ENCODE measurements around the gene SRCAP. TPM values are rescaled to one million over a fixed set of nuclear protein-coding genes. Genes with fewer than 3 reads are reported as not detected.
A peak's percentile ranks its signal among the peaks of the same experiment; 100 is the strongest.

Gene SRCAP
- 10 to 100 TPM; 15.9 to 40.4 (median 30.0) TPM for total RNA-seq

- peak; percentile 87 for DNase-seq (ENCODE audit: low spot score)
- no peak for TF ChIP-seq CTCF (IDR thresholded peaks at IDR 0.05)
- peak; percentile 77 for ATAC-seq (ENCODE audit: low FRiP score)
Measured at GRCh38 chr16:30698816-30699614, at the start of gene SRCAP. Gene SRCAP, plus strand, starts transcription at chr16:30699171. Its CDS starts 1,654 bp downstream, at chr16:30700825.

GRCh38 chr16:30649725-30650368 lies 49.1 kb upstream of the SRCAP start:
- no peak for TF ChIP-seq CTCF (IDR thresholded peaks at IDR 0.05)
- DNase-seq (ENCODE audit: low spot score) (no peak), ATAC-seq (ENCODE audit: low FRiP score) (no peak)

DNA sequence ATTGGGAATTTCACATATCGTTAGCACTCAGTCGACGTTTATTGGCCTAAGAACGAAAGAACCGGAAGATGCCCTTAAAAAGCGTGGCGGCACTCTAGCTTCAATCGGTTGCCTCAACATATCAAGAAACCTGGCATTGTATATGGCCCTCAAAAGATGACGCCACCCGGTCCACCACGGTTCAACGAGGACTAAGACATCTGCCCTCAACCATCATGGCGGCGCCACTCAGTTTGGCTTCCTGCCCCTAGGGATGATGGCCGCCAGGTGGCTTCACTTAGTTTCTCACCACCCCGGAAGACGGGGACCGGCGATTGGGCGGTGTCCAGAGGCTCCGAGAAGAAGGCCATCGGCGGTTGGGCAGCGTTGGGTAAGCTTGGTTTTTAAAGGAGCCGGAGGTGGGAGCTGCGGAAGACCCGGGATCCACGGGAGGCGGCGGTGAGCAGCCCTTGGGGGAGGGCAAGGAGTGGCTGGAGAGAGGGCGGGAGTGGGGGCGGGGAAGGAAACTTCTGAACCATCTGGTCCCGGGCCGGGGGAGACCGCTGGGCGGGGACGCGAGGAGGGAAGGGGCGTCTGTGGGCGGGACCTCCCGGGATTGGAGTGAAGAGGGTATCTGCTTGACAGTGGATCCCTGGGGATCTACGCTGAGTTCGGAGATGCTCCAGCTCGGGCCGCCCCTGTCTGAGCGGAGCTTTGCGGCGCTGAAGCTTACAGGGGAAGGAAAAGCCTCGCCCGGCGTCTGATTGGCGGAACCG lies 48.4 kb upstream of the SRCAP start, which contains the start of gene PRR14:
Gene PRR14 (plus strand): TSS at position 592 of the 755 bp plus-strand sequence. CDS start 686 bp downstream, outside the sequence.
- peak; percentile 98 for DNase-seq (ENCODE audit: low spot score)
- peak in 1 of 3 donors; percentile 38 for TF ChIP-seq CTCF (IDR thresholded peaks at IDR 0.05)

GRCh38 chr16:30651124-30652004 lies 47.6 kb upstream of the SRCAP start:
- peak; percentile 64 for ATAC-seq (ENCODE audit: low FRiP score)
- peak; percentile 34 for DNase-seq (ENCODE audit: low spot score)
- peak in 1 of 3 donors; percentile 45 for TF ChIP-seq CTCF (IDR thresholded peaks at IDR 0.05)

More for the DNA sequence above, 48.4 kb upstream of the SRCAP start, which contains the start of gene PRR14:
- peak; percentile 92 for ATAC-seq (ENCODE audit: low FRiP score)

DNA sequence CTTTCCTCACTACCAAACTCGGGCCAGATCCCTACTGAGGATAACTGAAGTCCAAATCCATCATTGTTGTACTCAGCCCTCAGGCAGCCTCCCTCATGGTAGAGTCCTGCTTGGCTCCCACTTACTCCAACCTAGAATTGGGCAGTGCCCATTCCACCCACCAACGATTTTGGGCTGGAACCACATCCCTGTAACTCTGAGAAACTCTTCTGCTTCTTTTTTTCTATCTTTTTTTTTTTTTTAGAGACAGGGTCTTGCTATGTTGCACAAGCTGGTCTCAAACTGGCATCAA lies 47.0 kb upstream of the SRCAP start:
- ATAC-seq (ENCODE audit: low FRiP score) (no peak), DNase-seq (ENCODE audit: low spot score) (no peak)
- TF ChIP-seq CTCF (IDR thresholded peaks at IDR 0.05) = no peak

DNA sequence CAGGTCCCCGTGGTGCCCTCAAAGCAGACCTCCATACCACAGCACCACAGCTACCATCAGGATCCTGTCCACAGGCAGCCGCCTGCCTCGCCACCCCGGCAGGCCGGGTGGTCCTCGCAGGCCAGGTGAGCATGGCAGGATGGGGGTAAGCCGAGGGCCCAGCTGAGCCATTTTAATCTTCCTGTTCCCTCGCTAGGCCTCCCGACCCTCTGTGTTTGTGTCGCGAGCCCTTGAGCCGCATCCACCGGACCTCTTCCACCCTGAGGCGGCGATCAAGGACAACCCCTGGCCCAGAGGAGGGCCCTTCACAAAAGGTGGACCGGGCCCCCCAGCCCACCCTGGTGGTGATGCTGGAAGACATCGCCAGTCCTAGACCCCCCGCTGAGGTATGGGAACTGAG lies 46.3 kb upstream of the SRCAP start:
- no peak for TF ChIP-seq CTCF (IDR thresholded peaks at IDR 0.05)
- no peak for ATAC-seq (ENCODE audit: low FRiP score)
- no peak for DNase-seq (ENCODE audit: low spot score)
